ENCODE measurements around the gene VPS13D.
"Not testable (repeated sequence)": the region's sequence is repeated elsewhere in the genome, so short reads cannot be mapped to it uniquely, and the experiment has no call there.

Gene VPS13D

DNA sequence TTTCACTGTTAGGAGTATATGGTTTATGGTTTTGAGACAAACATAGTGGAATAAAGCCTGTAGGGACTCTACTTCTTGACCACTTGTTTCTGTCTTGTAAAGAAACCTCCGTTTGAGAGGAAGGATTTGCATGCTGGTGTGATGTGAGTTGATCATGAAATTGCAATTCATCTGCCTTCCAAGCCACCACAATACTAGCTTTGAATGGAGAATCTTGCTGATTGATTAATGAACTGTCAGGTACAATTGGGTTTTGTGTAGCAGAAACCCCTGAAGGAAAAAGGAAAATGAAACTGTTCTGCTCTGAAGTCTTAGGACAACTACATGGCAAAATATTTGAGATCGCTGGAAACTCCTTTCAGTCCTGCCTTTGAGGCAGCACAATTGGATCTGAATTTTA, 90.7 kb downstream of the VPS13D start:
- no peaks in the 10 kb centered on the region for H3K27me3 ChIP-seq (ENCODE audit: insufficient read depth, low read length)
- H3K4me1 ChIP-seq (ENCODE audit: insufficient read depth, low read length): no peaks in the 10 kb centered on the region
- no peaks in the 10 kb centered on the region for H3K9me3 ChIP-seq (ENCODE audit: low read length)
- no peak overlapping the region for H3K4me3 ChIP-seq (ENCODE audit: low read length)
- no peak overlapping the region for H2AFZ ChIP-seq (ENCODE audit: low read depth, low read length)
- peaks cover 63% of the 10 kb centered on the region for H3K36me3 ChIP-seq (ENCODE audit: insufficient read depth, low read length)

DNA sequence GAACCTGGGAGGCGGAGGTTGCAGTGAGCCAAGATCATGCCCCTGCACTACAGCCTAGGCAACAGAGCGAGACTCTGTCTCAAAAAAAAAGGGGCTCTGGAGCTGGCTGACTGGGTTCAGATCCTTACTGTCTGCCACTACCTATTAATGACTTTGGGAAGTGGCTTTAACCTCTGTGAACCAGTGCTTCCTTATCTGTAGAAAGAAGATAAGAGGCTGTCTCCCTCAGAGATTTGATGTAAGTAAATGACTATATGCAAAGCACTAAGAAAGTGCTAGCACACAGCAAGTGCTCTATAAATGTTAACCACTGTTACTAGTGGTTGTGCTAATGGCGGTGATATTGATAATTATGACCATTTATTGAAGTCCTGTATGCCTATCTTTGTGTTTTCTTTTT, 94.6 kb downstream of the VPS13D start:
- Histone ChIP-seq H3K4me1 (ENCODE audit: insufficient read depth, low read length) (no peaks in the 10 kb centered on the region), H2AFZ (ENCODE audit: low read depth, low read length) (no peak overlapping the region), H3K4me3 (ENCODE audit: low read length) (no peak overlapping the region), H3K27me3 (ENCODE audit: insufficient read depth, low read length) (no peaks in the 10 kb centered on the region), H3K9me3 (ENCODE audit: low read length) (peaks cover 2% of the 10 kb centered on the region), H3K36me3 (ENCODE audit: insufficient read depth, low read length) (peaks cover 49% of the 10 kb centered on the region)

DNA sequence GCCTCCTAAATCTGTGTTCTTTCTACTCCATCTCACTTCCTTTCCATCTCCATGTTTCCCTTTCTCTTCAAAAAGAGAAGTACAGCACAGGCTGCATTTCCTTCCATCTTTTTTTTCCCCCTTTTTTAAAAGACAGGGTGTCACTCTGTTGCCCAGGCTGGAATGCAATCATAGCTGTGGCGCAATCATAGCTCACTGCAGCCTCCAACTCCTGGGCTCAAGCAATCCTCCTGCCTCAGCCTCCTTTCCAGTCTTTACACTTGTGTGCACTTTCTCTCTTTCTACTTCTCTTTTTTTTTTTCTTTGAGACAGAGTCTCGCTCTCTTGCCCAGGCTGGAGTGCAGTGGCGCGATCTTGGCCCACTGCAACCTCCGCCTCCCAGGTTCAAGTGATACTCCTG, 95.1 kb downstream of the VPS13D start:
- not testable (repeated sequence) for H3K9me3 ChIP-seq (ENCODE audit: low read length); H3K4me3 ChIP-seq (ENCODE audit: low read length); H3K27me3 ChIP-seq (ENCODE audit: insufficient read depth, low read length); H2AFZ ChIP-seq (ENCODE audit: low read depth, low read length); H3K4me1 ChIP-seq (ENCODE audit: insufficient read depth, low read length)
- H3K36me3 ChIP-seq (ENCODE audit: insufficient read depth, low read length): peaks cover 45% of the 10 kb centered on the region

DNA sequence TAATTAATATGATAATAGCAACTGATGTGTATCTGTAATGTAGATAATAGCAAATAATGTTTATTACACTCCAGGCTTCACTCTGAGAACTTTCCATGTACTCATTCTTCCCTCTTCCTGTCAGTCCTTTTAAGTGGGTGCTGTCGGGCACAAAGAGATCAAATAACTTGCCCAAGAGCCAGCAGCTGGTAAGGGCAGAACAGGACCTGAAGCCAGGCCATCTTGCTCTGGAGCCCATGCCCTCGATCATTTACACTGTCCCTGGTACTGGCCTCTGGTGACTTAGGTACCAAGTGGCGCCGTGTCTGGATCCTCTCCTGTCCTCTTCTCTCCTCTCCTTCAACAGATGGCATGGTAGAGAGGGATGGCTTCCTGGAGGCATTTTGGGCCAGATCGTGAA, 97.2 kb downstream of the VPS13D start:
- no peaks in the 10 kb centered on the region for H3K27me3 ChIP-seq (ENCODE audit: insufficient read depth, low read length)
- peaks cover 2% of the 10 kb centered on the region for H3K9me3 ChIP-seq (ENCODE audit: low read length)
- peaks cover 34% of the 10 kb centered on the region for H3K36me3 ChIP-seq (ENCODE audit: insufficient read depth, low read length)
- H3K4me3 ChIP-seq (ENCODE audit: low read length): no peak overlapping the region
- no peak overlapping the region for H2AFZ ChIP-seq (ENCODE audit: low read depth, low read length)
- no peaks in the 10 kb centered on the region for H3K4me1 ChIP-seq (ENCODE audit: insufficient read depth, low read length)

DNA sequence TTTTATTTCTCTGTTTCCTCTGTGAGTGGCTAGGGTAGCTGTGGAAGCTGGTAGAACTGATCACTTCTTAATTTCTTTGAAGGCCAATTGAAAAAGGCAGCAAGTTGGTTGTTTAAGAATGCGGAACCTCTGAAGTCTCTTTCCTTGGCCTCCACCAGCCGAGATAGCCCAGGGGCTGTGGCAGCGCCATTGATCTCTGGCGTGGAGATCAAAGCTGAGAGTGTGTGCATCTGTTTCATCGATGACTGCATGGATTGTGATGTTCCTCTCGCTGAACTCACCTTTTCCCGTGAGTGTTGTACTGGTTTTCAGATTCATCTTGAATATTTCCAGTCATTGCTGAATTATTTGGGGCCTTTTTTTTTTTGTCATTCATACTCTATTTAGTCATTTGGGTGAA, 97.7 kb downstream of the VPS13D start:
- Histone ChIP-seq H3K9me3 (ENCODE audit: low read length) (peaks cover 2% of the 10 kb centered on the region), H2AFZ (ENCODE audit: low read depth, low read length) (no peak overlapping the region), H3K36me3 (ENCODE audit: insufficient read depth, low read length) (peaks cover 29% of the 10 kb centered on the region), H3K27me3 (ENCODE audit: insufficient read depth, low read length) (no peaks in the 10 kb centered on the region), H3K4me1 (ENCODE audit: insufficient read depth, low read length) (no peaks in the 10 kb centered on the region), H3K4me3 (ENCODE audit: low read length) (no peak overlapping the region)

GRCh38 chr1:12333036-12333785, 103.4 kb downstream of the VPS13D start:
- H2AFZ ChIP-seq (ENCODE audit: low read depth, low read length): no peak overlapping the region
- no peaks in the 10 kb centered on the region for H3K27me3 ChIP-seq (ENCODE audit: insufficient read depth, low read length)
- peaks cover 29% of the 10 kb centered on the region for H3K4me1 ChIP-seq (ENCODE audit: insufficient read depth, low read length)
- H3K9me3 ChIP-seq (ENCODE audit: low read length): peaks cover 4% of the 10 kb centered on the region
- H3K36me3 ChIP-seq (ENCODE audit: insufficient read depth, low read length): peaks cover 28% of the 10 kb centered on the region
- H3K4me3 ChIP-seq (ENCODE audit: low read length): no peak overlapping the region

- peaks cover 46% of the 10 kb centered on the region for H3K4me1 ChIP-seq (ENCODE audit: insufficient read depth, low read length)
- H3K9me3 ChIP-seq (ENCODE audit: low read length): peaks cover 4% of the 10 kb centered on the region
- H3K36me3 ChIP-seq (ENCODE audit: insufficient read depth, low read length): peaks cover 21% of the 10 kb centered on the region
- no peak overlapping the region for H3K4me3 ChIP-seq (ENCODE audit: low read length)
- no peak overlapping the region for H2AFZ ChIP-seq (ENCODE audit: low read depth, low read length)
- no peaks in the 10 kb centered on the region for H3K27me3 ChIP-seq (ENCODE audit: insufficient read depth, low read length)
Observed at GRCh38 chr1:12335815-12336214, 106.0 kb downstream of the VPS13D start.

DNA sequence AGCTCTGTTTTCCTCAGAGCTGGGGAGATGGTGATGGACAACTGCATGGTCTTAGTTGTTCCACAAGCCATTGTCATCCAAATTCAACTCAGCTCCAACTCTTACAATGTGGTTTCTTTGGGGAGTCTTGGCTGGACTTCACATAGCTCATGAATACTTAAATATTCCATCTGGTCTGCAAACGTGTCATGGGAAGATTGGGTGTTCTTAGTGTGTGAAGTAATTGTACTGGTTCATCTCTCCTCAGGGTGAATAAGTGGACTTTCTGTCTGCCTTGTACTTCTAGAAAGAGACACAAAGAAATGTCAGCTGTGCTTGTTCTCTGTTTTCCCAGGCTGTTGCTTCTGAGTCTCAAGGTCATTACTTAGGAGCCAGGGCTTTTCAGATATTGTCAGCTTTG, 106.6 kb downstream of the VPS13D start:
- H3K36me3 ChIP-seq (ENCODE audit: insufficient read depth, low read length): peaks cover 19% of the 10 kb centered on the region
- peaks cover 4% of the 10 kb centered on the region for H3K9me3 ChIP-seq (ENCODE audit: low read length)
- H2AFZ ChIP-seq (ENCODE audit: low read depth, low read length): no peak overlapping the region

GRCh38 chr1:12338017-12338416, 108.2 kb downstream of the VPS13D start:
- Histone ChIP-seq H3K4me3 (ENCODE audit: low read length) (no peak overlapping the region), H3K4me1 (ENCODE audit: insufficient read depth, low read length) (peaks cover 56% of the 10 kb centered on the region), H3K27me3 (ENCODE audit: insufficient read depth, low read length) (no peaks in the 10 kb centered on the region), H3K9me3 (ENCODE audit: low read length) (peaks cover 3% of the 10 kb centered on the region), H3K36me3 (ENCODE audit: insufficient read depth, low read length) (peaks cover 16% of the 10 kb centered on the region), H2AFZ (ENCODE audit: low read depth, low read length) (no peak overlapping the region)

More for the DNA sequence above, 106.6 kb downstream of the VPS13D start:
- Histone ChIP-seq H3K27me3 (ENCODE audit: insufficient read depth, low read length) (no peaks in the 10 kb centered on the region), H3K4me3 (ENCODE audit: low read length) (no peak overlapping the region), H3K4me1 (ENCODE audit: insufficient read depth, low read length) (peaks cover 46% of the 10 kb centered on the region)

- H3K4me3 ChIP-seq (ENCODE audit: low read length): no peak overlapping the region
- peaks cover 8% of the 10 kb centered on the region for H3K36me3 ChIP-seq (ENCODE audit: insufficient read depth, low read length)
- H3K4me1 ChIP-seq (ENCODE audit: insufficient read depth, low read length): peaks cover 56% of the 10 kb centered on the region
- no peak overlapping the region for H2AFZ ChIP-seq (ENCODE audit: low read depth, low read length)
- no peaks in the 10 kb centered on the region for H3K27me3 ChIP-seq (ENCODE audit: insufficient read depth, low read length)
- peaks cover 2% of the 10 kb centered on the region for H3K9me3 ChIP-seq (ENCODE audit: low read length)
Observed at GRCh38 chr1:12338823-12339222, 109.0 kb downstream of the VPS13D start.

GRCh38 chr1:12339396-12339795, 109.6 kb downstream of the VPS13D start:
- Histone ChIP-seq H3K4me3 (ENCODE audit: low read length) (no peak overlapping the region), H3K27me3 (ENCODE audit: insufficient read depth, low read length) (no peaks in the 10 kb centered on the region), H3K9me3 (ENCODE audit: low read length) (peaks cover 2% of the 10 kb centered on the region), H3K36me3 (ENCODE audit: insufficient read depth, low read length) (peaks cover 5% of the 10 kb centered on the region), H3K4me1 (ENCODE audit: insufficient read depth, low read length) (peaks cover 56% of the 10 kb centered on the region), H2AFZ (ENCODE audit: low read depth, low read length) (no peak overlapping the region)

DNA sequence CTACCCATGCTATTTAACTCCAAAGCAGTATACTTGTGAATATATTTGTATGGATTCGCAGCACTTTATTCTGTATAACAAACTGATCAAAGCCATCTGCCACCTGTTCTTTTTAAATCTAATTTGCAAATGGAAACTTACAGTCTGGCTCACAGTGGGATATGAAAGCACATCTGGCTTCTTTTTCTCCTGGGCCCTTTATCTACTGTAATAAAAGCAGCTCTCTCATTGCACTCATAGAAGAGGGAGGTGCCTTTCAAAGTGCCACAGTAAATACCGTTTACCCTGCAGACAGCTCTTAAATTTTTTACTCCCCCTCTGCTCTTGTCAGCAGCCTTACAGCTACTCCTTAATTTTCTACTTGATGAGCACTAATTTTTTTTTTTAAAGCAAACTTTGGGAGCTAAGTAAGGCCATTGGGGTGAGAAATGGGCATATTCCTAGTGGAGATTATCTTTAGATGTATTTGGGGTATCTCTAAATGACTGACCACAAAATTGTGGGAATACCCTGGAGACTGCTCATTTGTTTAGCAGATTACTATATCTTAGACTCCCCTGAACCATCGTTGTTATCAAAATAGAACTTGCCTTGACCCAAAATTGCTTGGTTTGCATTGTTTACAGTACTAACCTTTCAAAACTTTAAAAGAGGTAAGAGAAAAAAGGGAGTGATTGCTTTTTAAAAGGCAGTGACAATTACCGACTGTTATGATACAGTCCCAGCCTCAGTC, 110.1 kb downstream of the VPS13D start:
- Histone ChIP-seq H3K4me3 (ENCODE audit: low read length) (no peak overlapping the region), H3K4me1 (ENCODE audit: insufficient read depth, low read length) (peaks cover 56% of the 10 kb centered on the region), H3K9me3 (ENCODE audit: low read length) (no peaks in the 10 kb centered on the region), H3K36me3 (ENCODE audit: insufficient read depth, low read length) (peaks cover 3% of the 10 kb centered on the region), H2AFZ (ENCODE audit: low read depth, low read length) (no peak overlapping the region), H3K27me3 (ENCODE audit: insufficient read depth, low read length) (no peaks in the 10 kb centered on the region)

DNA sequence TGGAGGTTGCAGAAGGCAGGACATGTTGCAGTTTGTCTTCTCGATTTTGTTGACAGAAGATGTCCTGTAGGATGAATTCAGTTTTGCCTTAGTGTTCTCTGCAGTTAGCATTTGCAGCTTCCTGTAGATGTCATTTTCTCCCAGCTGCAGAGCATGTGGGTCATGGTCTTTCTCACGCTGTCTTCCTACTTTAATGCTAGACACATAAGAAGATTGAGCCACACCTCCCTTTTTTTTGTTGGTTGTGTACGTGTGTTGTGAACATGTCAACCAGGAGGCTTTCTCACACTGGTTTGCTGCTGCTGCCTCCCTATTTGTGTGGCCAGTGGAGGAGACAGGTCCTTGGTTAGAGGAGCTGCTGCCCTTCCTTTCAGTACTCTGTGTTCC, 110.7 kb downstream of the VPS13D start:
- H3K9me3 ChIP-seq (ENCODE audit: low read length): no peaks in the 10 kb centered on the region
- H3K4me1 ChIP-seq (ENCODE audit: insufficient read depth, low read length): peaks cover 52% of the 10 kb centered on the region
- no peak overlapping the region for H2AFZ ChIP-seq (ENCODE audit: low read depth, low read length)
- H3K36me3 ChIP-seq (ENCODE audit: insufficient read depth, low read length): peaks cover 6% of the 10 kb centered on the region
- no peak overlapping the region for H3K4me3 ChIP-seq (ENCODE audit: low read length)
- no peaks in the 10 kb centered on the region for H3K27me3 ChIP-seq (ENCODE audit: insufficient read depth, low read length)
